ENCODE results near the gene OPTC. TPM values are rescaled to one million over a fixed set of nuclear protein-coding genes. Genes with fewer than 3 reads are reported as not detected.

OPTC gene
- total RNA-seq, 1 donor from 2014 or later: not detected

- no peak overlapping the region for H3K4me3 Mint-ChIP-seq (ENCODE audit: low read depth)
- peaks cover 3% of the 10 kb centered on the region for H3K4me1 Mint-ChIP-seq (ENCODE audit: low read depth)
- no peaks in the 10 kb centered on the region for H3K9me3 Mint-ChIP-seq
- no peak for DNase-seq (ENCODE audit: low spot score)
- intact Hi-C loops (cut with micrococcal nuclease): no loop called here
- peaks cover 2% of the 10 kb centered on the region for H3K27me3 Mint-ChIP-seq (ENCODE audit: low read depth)
- no peak overlapping the region for H3K27ac Mint-ChIP-seq
- H3K36me3 Mint-ChIP-seq (ENCODE audit: low read depth): no peaks in the 10 kb centered on the region
These were observed 50.5 kb downstream of the OPTC start for GRCh38 chr1:203544485-203544884.

- Mint-ChIP-seq H3K27me3 (ENCODE audit: low read depth) (peaks cover 2% of the 10 kb centered on the region), H3K27ac (no peak overlapping the region), H3K4me3 (ENCODE audit: low read depth) (no peak overlapping the region), H3K9me3 (no peaks in the 10 kb centered on the region), H3K4me1 (ENCODE audit: low read depth) (peaks cover 3% of the 10 kb centered on the region), H3K36me3 (ENCODE audit: low read depth) (no peaks in the 10 kb centered on the region)
- no peak for DNase-seq (ENCODE audit: low spot score)
- intact Hi-C loops (cut with micrococcal nuclease): no loop called here
These were observed 51.2 kb downstream of the OPTC start for GRCh38 chr1:203544978-203545816.

GRCh38 chr1:203546274-203546673, 52.3 kb downstream of the OPTC start:
- H3K36me3 Mint-ChIP-seq (ENCODE audit: low read depth): no peaks in the 10 kb centered on the region
- H3K9me3 Mint-ChIP-seq: no peaks in the 10 kb centered on the region

DNA sequence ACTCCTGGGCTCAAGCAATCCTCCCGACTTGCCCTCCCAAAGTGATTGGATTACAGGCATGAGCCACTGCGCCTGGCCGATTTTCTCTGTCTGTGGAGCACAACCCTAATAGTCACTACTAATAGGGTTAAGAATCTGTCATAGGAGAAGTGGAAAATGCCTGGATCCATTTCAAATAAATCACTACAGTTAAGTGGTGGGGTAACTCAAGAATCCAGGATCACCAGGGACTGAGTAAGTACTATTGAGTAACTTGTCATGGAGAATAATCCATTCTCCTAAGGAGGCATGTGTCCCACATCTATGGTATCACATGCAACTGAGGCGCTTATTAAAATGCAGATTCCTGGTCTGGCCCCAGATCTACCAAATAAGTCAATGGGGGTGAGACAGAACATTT, 53.2 kb downstream of the OPTC start:
- no peak for DNase-seq (ENCODE audit: low spot score)
- H3K27me3 Mint-ChIP-seq (ENCODE audit: low read depth): peaks cover 2% of the 10 kb centered on the region
- H3K27ac Mint-ChIP-seq: no peak overlapping the region
- no peaks in the 10 kb centered on the region for H3K9me3 Mint-ChIP-seq
- H3K4me3 Mint-ChIP-seq (ENCODE audit: low read depth): no peak overlapping the region
- no peaks in the 10 kb centered on the region for H3K36me3 Mint-ChIP-seq (ENCODE audit: low read depth)
- H3K4me1 Mint-ChIP-seq (ENCODE audit: low read depth): peaks cover 3% of the 10 kb centered on the region
- intact Hi-C loops (cut with micrococcal nuclease): no loop called here

More at GRCh38 chr1:203546274-203546673, 52.3 kb downstream of the OPTC start:
- peaks cover 3% of the 10 kb centered on the region for H3K4me1 Mint-ChIP-seq (ENCODE audit: low read depth)
- peaks cover 2% of the 10 kb centered on the region for H3K27me3 Mint-ChIP-seq (ENCODE audit: low read depth)
- H3K4me3 Mint-ChIP-seq (ENCODE audit: low read depth): no peak overlapping the region
- no peak for DNase-seq (ENCODE audit: low spot score)
- intact Hi-C loops (cut with micrococcal nuclease): no loop called here
- no peak overlapping the region for H3K27ac Mint-ChIP-seq

DNA sequence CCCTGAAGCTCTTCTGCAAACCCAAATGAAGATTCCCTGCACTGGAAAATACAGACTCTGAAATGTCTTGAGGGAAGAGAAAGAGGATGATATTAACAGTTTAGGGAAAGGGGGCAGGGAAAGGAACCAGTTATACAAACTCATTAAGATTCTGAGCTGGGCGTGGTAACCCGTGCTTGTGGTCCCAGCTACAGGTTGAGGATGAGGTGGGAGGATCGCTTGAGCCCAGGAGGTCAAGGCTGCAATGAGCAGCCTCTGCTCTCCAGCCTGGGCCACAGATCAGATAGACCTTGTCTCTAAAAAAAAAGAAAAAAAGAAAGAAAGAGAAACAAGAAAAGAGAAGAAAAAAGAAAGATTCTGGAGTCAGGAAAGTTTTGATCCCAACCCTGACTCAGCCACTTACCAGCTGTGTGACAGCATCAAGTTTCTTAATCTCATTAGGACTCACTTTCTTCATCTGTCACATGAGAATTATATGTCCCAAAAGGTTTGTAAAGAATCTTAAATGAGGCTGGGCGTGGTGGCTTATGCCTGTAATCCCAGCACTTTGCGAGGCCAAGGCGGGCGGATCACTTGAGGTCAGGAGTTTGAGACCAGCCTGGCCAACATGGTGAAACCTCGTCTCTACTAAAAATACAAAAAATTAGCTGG, 53.9 kb downstream of the OPTC start:
- intact Hi-C loops (cut with micrococcal nuclease): no loop called here
- no peak for DNase-seq (ENCODE audit: low spot score)
- H3K9me3 Mint-ChIP-seq: no peaks in the 10 kb centered on the region

GRCh38 chr1:203548892-203549291, 54.9 kb downstream of the OPTC start:
- H3K27me3 Mint-ChIP-seq (ENCODE audit: low read depth): peaks cover 2% of the 10 kb centered on the region
- no peaks in the 10 kb centered on the region for H3K36me3 Mint-ChIP-seq (ENCODE audit: low read depth)
- no peak overlapping the region for H3K27ac Mint-ChIP-seq
- H3K4me1 Mint-ChIP-seq (ENCODE audit: low read depth): peaks cover 3% of the 10 kb centered on the region
- no peaks in the 10 kb centered on the region for H3K9me3 Mint-ChIP-seq
- no peak for DNase-seq (ENCODE audit: low spot score)
- no peak overlapping the region for H3K4me3 Mint-ChIP-seq (ENCODE audit: low read depth)
- intact Hi-C loops (cut with micrococcal nuclease): no loop called here

More for the DNA sequence above, 53.9 kb downstream of the OPTC start:
- Mint-ChIP-seq H3K4me1 (ENCODE audit: low read depth) (peaks cover 3% of the 10 kb centered on the region), H3K4me3 (ENCODE audit: low read depth) (no peak overlapping the region), H3K27ac (no peak overlapping the region), H3K27me3 (ENCODE audit: low read depth) (peaks cover 2% of the 10 kb centered on the region), H3K36me3 (ENCODE audit: low read depth) (no peaks in the 10 kb centered on the region)

- DNase-seq (ENCODE audit: low spot score): no peak
These were observed 55.4 kb downstream of the OPTC start for GRCh38 chr1:203549309-203549708.

GRCh38 chr1:203550846-203551245, 56.9 kb downstream of the OPTC start:
- H3K9me3 Mint-ChIP-seq: no peaks in the 10 kb centered on the region
- H3K27ac Mint-ChIP-seq: no peak overlapping the region
- intact Hi-C loops (cut with micrococcal nuclease): no loop called here
- no peaks in the 10 kb centered on the region for H3K36me3 Mint-ChIP-seq (ENCODE audit: low read depth)
- peaks cover 3% of the 10 kb centered on the region for H3K4me1 Mint-ChIP-seq (ENCODE audit: low read depth)
- H3K4me3 Mint-ChIP-seq (ENCODE audit: low read depth): no peak overlapping the region
- H3K27me3 Mint-ChIP-seq (ENCODE audit: low read depth): peaks cover 2% of the 10 kb centered on the region
- DNase-seq (ENCODE audit: low spot score): no peak

More at GRCh38 chr1:203549309-203549708, 55.4 kb downstream of the OPTC start:
- no peaks in the 10 kb centered on the region for H3K36me3 Mint-ChIP-seq (ENCODE audit: low read depth)
- intact Hi-C loops (cut with micrococcal nuclease): no loop called here
- no peak overlapping the region for H3K27ac Mint-ChIP-seq
- H3K4me3 Mint-ChIP-seq (ENCODE audit: low read depth): no peak overlapping the region
- peaks cover 3% of the 10 kb centered on the region for H3K4me1 Mint-ChIP-seq (ENCODE audit: low read depth)
- H3K27me3 Mint-ChIP-seq (ENCODE audit: low read depth): peaks cover 2% of the 10 kb centered on the region
- H3K9me3 Mint-ChIP-seq: no peaks in the 10 kb centered on the region

DNA sequence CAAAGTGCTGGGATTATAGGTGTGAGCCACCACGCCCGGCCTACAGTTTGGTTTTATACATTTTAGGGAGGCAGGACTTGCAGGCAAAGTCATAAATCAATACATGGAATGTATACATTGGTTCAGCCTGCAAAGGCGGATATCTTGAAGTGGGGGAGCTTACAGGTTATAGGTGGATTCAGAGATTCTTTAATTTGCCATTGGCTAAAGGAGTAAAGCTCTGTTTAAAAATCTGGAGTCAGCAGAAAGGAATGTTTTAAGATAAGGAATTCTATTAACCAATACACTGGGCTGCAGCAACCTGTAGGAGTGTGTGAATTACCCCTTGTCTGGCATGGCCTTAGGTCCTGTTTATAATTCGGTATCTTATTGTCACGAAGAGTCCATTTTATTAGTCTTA, 57.6 kb downstream of the OPTC start:
- Mint-ChIP-seq H3K27me3 (ENCODE audit: low read depth) (peaks cover 2% of the 10 kb centered on the region), H3K4me3 (ENCODE audit: low read depth) (no peak overlapping the region), H3K4me1 (ENCODE audit: low read depth) (no peaks in the 10 kb centered on the region), H3K9me3 (no peaks in the 10 kb centered on the region), H3K27ac (no peak overlapping the region), H3K36me3 (ENCODE audit: low read depth) (no peaks in the 10 kb centered on the region)
- DNase-seq (ENCODE audit: low spot score): no peak
- intact Hi-C loops (cut with micrococcal nuclease): no loop called here

- Mint-ChIP-seq H3K27me3 (ENCODE audit: low read depth) (peaks cover 7% of the 10 kb centered on the region), H3K27ac (no peak overlapping the region), H3K36me3 (ENCODE audit: low read depth) (no peaks in the 10 kb centered on the region), H3K4me3 (ENCODE audit: low read depth) (no peak overlapping the region), H3K9me3 (no peaks in the 10 kb centered on the region), H3K4me1 (ENCODE audit: low read depth) (no peaks in the 10 kb centered on the region)
- DNase-seq (ENCODE audit: low spot score): no peak
- intact Hi-C loops (cut with micrococcal nuclease): no loop called here
These were observed 59.5 kb downstream of the OPTC start for GRCh38 chr1:203553496-203553895.

DNA sequence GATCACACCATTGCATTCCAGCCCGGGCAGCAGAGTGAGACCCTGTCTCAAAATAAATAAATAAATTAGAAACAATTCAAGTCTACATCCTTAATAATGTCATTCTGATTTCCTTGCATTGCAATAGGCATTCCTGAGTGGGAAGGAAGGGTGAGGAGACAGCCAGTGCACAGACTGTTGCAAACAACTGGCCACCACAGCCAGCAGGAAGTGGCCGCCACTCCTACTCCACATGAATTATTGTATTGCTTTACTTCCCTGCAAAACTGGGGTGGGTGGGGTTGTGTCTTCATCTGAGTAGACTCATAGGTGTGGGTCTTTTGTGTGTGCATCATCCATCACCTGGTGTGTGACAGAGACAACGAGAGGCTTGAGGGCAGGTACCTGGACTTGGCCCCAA, 60.1 kb downstream of the OPTC start:
- Mint-ChIP-seq H3K27me3 (ENCODE audit: low read depth) (peaks cover 7% of the 10 kb centered on the region), H3K36me3 (ENCODE audit: low read depth) (no peaks in the 10 kb centered on the region), H3K4me3 (ENCODE audit: low read depth) (no peak overlapping the region), H3K9me3 (no peaks in the 10 kb centered on the region), H3K4me1 (ENCODE audit: low read depth) (no peaks in the 10 kb centered on the region), H3K27ac (no peak overlapping the region)
- intact Hi-C loops (cut with micrococcal nuclease): no loop called here
- no peak for DNase-seq (ENCODE audit: low spot score)

DNA sequence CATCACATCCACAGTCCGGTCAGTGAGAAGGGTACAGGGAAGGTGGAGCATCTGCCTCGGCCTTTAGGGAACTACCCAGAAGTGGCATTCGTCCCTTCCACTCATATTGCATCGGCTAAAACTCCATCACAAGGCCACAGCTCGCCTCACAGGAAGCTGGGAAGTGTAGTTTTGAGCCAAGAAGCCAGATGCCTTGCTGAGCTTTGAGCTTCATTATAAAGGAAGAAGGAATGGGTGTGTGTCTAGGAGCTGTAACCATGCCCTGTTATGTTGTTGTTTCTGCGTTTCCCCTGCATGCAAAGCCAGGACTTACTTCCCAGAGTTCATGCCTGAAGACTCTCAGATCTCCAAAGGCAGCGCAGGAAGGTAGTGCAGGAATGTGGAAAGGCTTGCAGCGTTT, 61.1 kb downstream of the OPTC start:
- Mint-ChIP-seq H3K4me1 (ENCODE audit: low read depth) (no peaks in the 10 kb centered on the region), H3K4me3 (ENCODE audit: low read depth) (no peak overlapping the region), H3K9me3 (no peaks in the 10 kb centered on the region), H3K36me3 (ENCODE audit: low read depth) (no peaks in the 10 kb centered on the region), H3K27ac (no peak overlapping the region), H3K27me3 (ENCODE audit: low read depth) (peaks cover 7% of the 10 kb centered on the region)
- no peak for DNase-seq (ENCODE audit: low spot score)
- intact Hi-C loops (cut with micrococcal nuclease): no loop called here

DNA sequence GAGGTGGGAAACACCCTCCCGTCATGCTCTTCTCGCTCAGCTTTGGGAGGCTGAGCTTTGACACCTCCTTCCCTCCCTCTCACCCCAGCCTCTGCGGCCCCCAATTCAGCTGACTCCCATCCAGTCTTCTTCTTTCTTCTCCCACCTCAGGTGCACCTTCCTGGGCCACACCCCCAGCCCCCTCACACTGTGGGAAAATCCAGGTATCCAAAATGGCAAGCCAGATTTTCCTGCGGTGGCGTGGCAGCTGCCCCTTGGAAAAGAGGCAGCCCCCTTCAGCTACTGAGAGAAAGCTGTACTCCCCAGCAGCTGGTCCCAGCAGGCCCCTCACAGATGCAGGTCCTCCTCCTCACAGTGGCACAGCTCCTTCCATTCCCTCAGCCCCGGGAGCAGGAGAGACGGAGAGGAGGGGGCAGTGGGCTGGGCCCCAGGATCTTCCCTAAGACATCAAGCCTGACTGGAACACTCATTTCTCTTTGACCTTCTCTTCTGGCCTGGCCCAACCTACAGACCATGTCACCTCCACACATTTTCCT, 61.6 kb downstream of the OPTC start:
- intact Hi-C loops (cut with micrococcal nuclease): no loop called here
- no peak for DNase-seq (ENCODE audit: low spot score)

More for the DNA sequence above, 61.6 kb downstream of the OPTC start:
- H3K27me3 Mint-ChIP-seq (ENCODE audit: low read depth): peaks cover 7% of the 10 kb centered on the region
- no peak overlapping the region for H3K4me3 Mint-ChIP-seq (ENCODE audit: low read depth)
- H3K9me3 Mint-ChIP-seq: no peaks in the 10 kb centered on the region
- H3K4me1 Mint-ChIP-seq (ENCODE audit: low read depth): no peaks in the 10 kb centered on the region
- H3K27ac Mint-ChIP-seq: no peak overlapping the region
- H3K36me3 Mint-ChIP-seq (ENCODE audit: low read depth): no peaks in the 10 kb centered on the region

All from activated T-helper 2 cell treated with anti-CD3 and anti-CD28 coated beads, Interferon-gamma antibody, Interleukin-2, Interleukin-4, amounts not matched to agents 10 μg/mL and 5 μg/mL and 100 μg/mL, durations not matched to agents 14 hours and 24 hours and 36 hours (primary cell).